GM18858 (cell line): ENCODE measurements around the gene DPM1.

ENCODE experiments used
- ATAC-seq: cut with Tn5 transposase; IDR thresholded peaks from one replicate; pipeline ENCODE4 v1.9.1; 2021; ENCODE audit not compliant: unreplicated experiment

The DPM1 gene

DNA sequence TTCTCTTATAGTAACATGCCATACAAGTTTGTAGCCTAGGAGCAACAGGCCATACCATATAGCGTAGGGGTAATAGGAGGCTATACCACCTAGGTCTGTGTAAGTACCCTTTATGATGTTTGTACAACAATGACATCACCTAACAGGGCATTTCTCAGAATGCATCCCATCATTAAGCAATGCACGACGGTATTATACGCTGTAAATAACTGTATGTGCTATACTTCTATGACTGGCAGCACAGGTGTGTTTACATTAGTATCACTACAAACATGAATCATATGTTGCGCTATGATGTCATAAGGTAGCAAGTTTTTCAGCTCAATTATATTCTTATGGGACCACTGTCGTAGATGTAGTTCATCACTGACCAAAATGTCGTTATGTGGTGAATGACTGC, 58.1 kb downstream of the DPM1 start:
- ATAC-seq, result no peak

DNA sequence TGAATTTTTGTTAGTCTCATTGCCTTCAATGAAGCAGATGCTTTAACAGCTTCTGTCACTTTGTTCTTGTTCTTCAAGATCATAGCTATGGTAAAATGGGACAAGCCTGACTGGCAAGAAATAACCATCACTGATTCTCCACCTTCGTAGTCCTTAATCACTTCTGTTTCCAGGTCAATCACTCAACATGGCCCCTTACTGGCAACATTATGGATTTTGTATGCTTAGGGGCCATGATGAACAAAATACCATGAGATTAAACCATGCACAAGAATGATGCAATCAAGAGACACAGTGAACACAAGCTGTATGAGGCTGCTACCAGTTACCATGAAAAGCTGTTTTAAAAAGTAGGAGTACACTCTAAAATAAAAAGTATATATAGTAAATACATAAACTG, 59.9 kb downstream of the DPM1 start:
- ATAC-seq, result no peak

DNA sequence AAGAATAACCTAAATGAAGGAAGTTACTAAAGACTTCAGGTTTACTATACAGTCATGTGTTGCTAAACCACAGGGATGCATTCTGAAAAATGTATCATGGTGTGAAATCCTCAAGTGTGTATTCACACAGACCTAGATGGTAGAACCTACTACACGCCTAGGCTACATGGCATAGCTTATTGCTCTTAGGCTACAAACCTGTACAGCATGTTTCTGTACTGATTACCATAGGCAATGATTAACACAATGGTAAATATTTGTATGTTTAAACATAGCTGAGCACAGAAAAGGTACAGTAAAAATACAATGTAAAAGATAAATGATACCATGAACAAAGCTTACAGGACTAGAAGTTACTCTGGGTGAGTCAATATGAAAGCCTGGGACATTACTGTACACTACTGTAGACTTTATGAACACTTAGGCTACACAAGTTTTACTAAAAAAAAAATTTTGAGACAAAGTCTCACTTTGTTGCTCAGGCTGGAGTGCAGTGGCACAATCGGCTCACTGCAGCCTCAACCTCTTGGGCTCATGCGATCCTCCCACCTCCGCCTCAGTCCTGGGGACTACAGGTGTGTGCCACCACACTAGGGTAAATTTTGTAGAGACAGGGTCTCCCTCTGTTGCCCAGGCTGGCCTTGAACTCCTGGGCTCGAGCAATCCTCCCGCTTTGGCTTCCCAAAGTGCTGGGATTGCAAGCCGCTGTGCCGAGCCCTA, 63.1 kb downstream of the DPM1 start:
- no peak for ATAC-seq

DNA sequence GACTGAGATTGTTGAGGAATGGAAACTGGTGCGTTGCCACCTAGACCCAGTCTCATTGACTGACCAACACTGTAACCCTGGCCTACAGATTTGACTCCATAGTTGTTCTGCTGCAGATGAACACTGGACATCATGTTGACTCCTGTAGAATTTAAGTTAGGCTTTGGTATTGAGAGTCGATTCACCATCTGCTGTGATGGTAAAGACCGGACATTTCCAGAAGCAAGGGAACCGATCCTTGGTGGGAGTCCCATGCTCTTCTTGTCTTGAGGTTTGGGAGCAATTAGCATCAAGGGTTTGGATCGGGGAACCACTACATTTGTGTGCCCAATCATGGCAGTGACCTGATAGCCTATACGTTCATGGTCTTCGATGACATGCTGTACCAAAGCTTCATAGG, 64.7 kb downstream of the DPM1 start:
- no peak for ATAC-seq

- ATAC-seq, result no peak
Observed at GRCh38 chr20:50892394-50892793, 65.9 kb downstream of the DPM1 start.

DNA sequence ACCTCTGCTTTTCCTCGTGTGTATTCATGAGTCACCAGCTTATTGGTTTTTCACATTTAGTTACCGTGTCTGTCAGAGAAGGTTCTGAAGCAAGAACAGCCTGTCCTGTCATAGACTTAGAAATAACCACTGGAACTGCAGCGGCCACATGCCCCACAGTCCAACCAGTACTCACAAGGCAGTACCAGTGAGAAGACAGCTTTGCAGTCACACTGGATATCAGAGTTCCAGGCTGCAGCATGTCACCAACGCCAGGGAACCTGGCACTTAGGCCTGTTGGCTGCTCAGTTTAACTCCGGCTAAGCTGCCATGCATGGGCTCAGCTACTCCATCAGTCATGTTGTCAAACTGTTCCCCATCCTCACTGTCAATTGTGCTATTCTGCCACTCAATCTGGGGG, 67.2 kb downstream of the DPM1 start:
- ATAC-seq, result no peak

DNA sequence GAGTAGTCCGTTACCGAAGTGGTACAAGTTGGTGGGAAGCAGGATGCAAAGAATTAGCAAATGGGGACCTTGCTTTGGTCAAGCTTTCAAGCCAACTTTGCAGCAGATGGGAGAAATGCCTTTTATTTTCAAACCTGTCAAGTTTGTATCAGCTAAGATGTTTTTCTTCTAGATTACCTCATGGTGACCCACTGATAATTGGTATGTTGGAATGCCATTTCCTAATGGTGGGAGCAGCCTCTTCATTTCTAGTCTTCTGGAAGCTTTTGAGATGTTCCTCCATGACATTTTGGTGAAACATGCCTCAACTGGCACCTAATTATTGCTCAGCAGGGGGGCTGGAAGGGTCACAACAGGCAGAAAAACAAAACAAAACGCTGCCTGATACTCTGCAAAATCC, 70.8 kb downstream of the DPM1 start:
- ATAC-seq, result no peak

DNA sequence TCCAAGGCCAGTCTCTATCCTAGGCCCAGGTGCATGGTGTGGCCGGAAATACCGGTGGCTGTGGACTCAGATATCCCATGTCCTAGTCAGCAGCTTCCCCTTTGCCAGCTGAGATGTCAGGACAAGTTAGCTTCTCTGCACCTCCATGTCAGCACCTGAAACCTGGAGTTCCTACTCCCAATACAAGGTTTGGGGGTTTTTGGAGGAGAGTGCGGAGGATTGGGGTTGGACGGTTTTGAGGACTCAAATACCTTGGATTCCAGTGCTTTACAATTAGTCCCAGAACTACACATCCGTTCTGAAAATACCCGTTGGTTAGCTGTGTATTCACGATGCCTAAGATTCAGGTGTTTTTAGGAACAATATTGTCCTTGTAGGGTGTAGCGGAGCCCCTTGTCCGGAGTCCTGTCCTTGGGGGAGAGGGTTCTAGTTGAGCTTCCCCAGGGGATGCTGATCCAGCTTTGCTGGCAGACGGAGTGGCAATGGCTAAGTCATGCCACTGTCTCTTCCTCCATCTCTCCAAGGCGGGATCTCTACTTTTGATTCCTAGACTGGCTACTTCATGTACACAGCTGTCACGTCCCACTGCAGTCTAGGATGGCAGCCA, 72.0 kb downstream of the DPM1 start:
- ATAC-seq, result no peak

DNA sequence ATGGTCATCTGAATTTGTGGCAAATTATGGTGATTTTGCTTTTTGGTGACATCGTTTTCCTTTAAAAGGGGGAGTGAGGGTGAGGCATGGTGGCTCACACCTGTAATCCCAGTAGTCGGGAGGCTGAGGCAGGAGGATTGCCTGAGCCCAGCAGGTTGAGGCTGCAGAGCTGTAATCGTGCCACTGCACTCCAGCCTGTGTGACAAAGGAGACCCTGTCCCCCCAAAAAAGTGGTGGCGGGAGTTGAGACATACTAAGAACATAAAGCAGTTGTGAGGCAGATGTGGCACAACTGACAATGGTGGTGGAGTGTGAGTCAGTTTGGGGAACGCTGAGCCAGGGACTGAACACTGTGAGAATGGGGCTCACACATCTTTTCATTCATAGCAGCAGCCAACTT, 72.6 kb downstream of the DPM1 start:
- no peak for ATAC-seq

- no peak for ATAC-seq
Observed at GRCh38 chr20:50885068-50885467, 73.3 kb downstream of the DPM1 start.
